ENCODE data around the gene GPS1.

Gene GPS1

DNA sequence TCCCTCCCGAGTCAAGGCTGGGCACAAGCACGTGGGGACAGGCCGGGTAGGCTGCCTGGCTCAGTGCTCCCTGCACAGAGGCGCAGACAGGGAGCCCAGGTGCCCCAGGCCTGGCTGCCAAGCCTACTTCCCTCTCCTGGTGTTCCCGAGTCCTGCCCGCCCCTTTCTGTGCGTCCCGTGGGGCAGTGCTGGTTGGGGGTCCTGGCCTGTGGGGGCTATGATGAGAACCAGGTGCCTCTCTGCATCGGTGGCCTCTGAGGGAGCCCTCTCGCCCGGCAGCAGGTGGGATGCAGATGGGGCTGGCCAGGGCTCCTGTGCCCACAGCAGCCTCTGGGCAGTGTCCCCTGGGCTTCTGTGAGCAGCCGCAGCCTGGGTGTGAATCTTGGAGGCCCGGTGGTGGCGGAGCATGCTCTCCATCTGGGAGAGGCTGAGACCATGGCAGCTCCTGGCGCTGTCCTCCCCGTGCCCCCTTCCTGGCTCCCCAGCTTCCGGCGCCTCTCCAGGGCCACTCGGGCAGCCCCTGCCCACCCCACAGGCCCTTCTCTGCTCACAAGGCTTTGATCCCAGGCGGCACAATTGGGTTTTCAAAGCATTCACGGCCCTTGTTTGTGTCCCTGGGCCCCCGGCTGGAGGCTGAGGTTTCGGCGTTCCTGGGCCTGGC lies 36.3 kb upstream of the GPS1 start:
- H3K27me3 ChIP-seq (ENCODE audit: control insufficient read depth in 1 of 2, insufficient read depth in 2 of 2, low read length in 2 of 2), result no peaks in the 10 kb centered on the region
- no peak overlapping the region for H3K9ac ChIP-seq (ENCODE audit: low read depth in 1 of 2, low read length in 2 of 2)
- H3K4me3 ChIP-seq (ENCODE audit: low read depth in 1 of 2, low read length in 2 of 2), result no peak overlapping the region
- H3K27ac ChIP-seq (ENCODE audit: low read depth, low read length), result no peak overlapping the region
- no peaks in the 10 kb centered on the region for H3K9me3 ChIP-seq (ENCODE audit: control insufficient read depth in 1 of 2, low read length in 2 of 2)
- peaks cover 6 to 10% of the 10 kb centered on the region in 2 donors for H3K4me1 ChIP-seq (ENCODE audit: control insufficient read depth in 1 of 2, insufficient read depth in 2 of 2, low read length in 2 of 2)
- peaks cover 4 to 7% of the 10 kb centered on the region in 2 donors for H3K36me3 ChIP-seq (ENCODE audit: control insufficient read depth in 1 of 2, insufficient read depth in 2 of 2, low read length in 2 of 2)

DNA sequence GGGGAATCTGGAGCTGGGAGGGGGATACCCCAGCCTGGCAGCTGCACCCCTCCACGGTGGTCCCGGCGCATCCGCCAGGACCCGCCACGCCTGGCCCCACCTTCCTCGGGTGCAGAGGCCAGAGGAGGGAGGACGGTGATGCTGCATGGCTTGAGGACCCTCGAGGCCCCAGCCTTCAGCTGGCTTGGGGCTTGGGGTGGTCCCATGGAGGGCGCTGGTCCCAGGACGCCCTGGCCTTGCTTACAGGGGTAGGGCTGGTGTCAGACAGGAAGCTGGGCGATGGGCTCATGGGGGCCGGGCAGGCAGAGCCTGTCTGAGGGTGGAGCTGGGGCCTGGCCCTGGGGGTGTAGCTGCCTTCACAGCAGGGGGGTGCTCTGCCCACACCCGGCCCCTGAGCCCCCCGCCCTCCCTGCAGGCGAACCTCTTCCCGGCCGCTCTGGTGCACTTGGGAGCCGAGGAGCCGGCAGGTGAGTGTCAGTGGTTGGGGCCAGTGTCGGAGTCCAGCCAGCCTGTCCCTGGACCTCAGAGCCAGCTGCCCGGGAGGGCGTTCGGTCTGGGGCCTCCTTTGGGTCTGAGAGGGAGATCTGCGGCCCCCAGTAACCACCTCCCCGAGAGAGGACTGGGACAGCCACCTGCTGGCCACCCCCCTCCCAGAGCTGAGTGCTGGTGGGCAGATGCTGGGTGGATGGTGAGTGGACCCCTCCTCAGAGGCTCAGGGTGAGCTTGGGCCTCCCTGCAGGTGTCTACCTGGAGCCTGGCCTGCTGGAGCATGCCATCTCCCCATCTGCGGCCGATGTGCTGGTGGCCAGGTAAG lies 35.4 kb upstream of the GPS1 start:
- Histone ChIP-seq H3K9ac (ENCODE audit: low read depth in 1 of 2, low read length in 2 of 2) (no peak overlapping the region), H3K36me3 (ENCODE audit: control insufficient read depth in 1 of 2, insufficient read depth in 2 of 2, low read length in 2 of 2) (peaks cover 4 to 7% of the 10 kb centered on the region in 2 donors), H3K9me3 (ENCODE audit: control insufficient read depth in 1 of 2, low read length in 2 of 2) (no peaks in the 10 kb centered on the region), H3K4me3 (ENCODE audit: low read depth in 1 of 2, low read length in 2 of 2) (no peak overlapping the region), H3K27ac (ENCODE audit: low read depth, low read length) (no peak overlapping the region), H3K27me3 (ENCODE audit: control insufficient read depth in 1 of 2, insufficient read depth in 2 of 2, low read length in 2 of 2) (no peaks in the 10 kb centered on the region), H3K4me1 (ENCODE audit: control insufficient read depth in 1 of 2, insufficient read depth in 2 of 2, low read length in 2 of 2) (peaks cover 7 to 18% of the 10 kb centered on the region in 2 donors)

DNA sequence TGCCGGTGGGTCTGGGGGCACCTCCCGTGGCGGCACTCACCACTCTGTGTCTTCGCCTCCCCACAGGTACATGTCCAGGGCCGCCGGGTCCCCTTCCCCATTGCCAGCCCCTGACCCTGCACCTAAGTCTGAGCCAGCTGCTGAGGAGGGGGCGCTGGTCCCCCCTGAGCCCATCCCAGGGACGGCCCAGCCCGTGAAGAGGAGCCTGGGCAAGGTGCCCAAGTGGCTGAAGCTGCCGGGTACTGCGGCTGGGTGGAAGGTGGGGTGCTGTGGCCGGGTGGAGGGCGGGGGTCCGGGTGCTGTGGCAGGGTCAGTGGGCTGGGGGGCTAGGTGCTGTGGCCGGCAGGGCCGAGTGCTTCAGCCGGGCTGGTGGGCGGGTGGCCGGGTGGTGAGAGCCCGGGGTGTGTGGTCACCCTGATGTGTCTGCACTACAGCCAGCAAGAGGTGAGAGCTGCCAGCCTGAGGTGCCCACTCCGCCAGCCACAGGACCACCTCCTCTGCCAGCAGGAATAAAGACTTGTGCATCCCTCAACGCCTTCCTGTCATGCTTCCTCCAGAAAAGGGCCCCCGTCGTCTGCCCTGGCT lies 34.7 kb upstream of the GPS1 start:
- H3K27me3 ChIP-seq (ENCODE audit: control insufficient read depth in 1 of 2, insufficient read depth in 2 of 2, low read length in 2 of 2), result no peaks in the 10 kb centered on the region
- H3K9ac ChIP-seq (ENCODE audit: low read depth in 1 of 2, low read length in 2 of 2), result no peak overlapping the region
- peaks cover 13 to 25% of the 10 kb centered on the region in 2 donors for H3K4me1 ChIP-seq (ENCODE audit: control insufficient read depth in 1 of 2, insufficient read depth in 2 of 2, low read length in 2 of 2)
- peaks cover 4 to 7% of the 10 kb centered on the region in 2 donors for H3K36me3 ChIP-seq (ENCODE audit: control insufficient read depth in 1 of 2, insufficient read depth in 2 of 2, low read length in 2 of 2)
- H3K4me3 ChIP-seq (ENCODE audit: low read depth in 1 of 2, low read length in 2 of 2), result no peak overlapping the region
- no peak overlapping the region for H3K27ac ChIP-seq (ENCODE audit: low read depth, low read length)
- H3K9me3 ChIP-seq (ENCODE audit: control insufficient read depth in 1 of 2, low read length in 2 of 2), result no peaks in the 10 kb centered on the region

GRCh38 chr17:82017612-82018151 lies 34.0 kb upstream of the GPS1 start:
- H3K27me3 ChIP-seq (ENCODE audit: control insufficient read depth in 1 of 2, insufficient read depth in 2 of 2, low read length in 2 of 2), result no peaks in the 10 kb centered on the region
- H3K27ac ChIP-seq (ENCODE audit: low read depth, low read length), result no peak overlapping the region
- H3K9ac ChIP-seq (ENCODE audit: low read depth in 1 of 2, low read length in 2 of 2), result no peak overlapping the region
- peaks cover 4 to 7% of the 10 kb centered on the region in 2 donors for H3K36me3 ChIP-seq (ENCODE audit: control insufficient read depth in 1 of 2, insufficient read depth in 2 of 2, low read length in 2 of 2)
- H3K4me3 ChIP-seq (ENCODE audit: low read depth in 1 of 2, low read length in 2 of 2), result no peak overlapping the region
- H3K4me1 ChIP-seq (ENCODE audit: control insufficient read depth in 1 of 2, insufficient read depth in 2 of 2, low read length in 2 of 2), result peaks cover 16 to 28% of the 10 kb centered on the region in 2 donors
- H3K9me3 ChIP-seq (ENCODE audit: control insufficient read depth in 1 of 2, low read length in 2 of 2), result no peaks in the 10 kb centered on the region

- H3K27me3 ChIP-seq (ENCODE audit: control insufficient read depth in 1 of 2, insufficient read depth in 2 of 2, low read length in 2 of 2), result no peaks in the 10 kb centered on the region
- peaks cover 4 to 7% of the 10 kb centered on the region in 2 donors for H3K36me3 ChIP-seq (ENCODE audit: control insufficient read depth in 1 of 2, insufficient read depth in 2 of 2, low read length in 2 of 2)
- no peak overlapping the region for H3K27ac ChIP-seq (ENCODE audit: low read depth, low read length)
- H3K4me3 ChIP-seq (ENCODE audit: low read depth in 1 of 2, low read length in 2 of 2), result no peak overlapping the region
- no peaks in the 10 kb centered on the region for H3K9me3 ChIP-seq (ENCODE audit: control insufficient read depth in 1 of 2, low read length in 2 of 2)
- H3K9ac ChIP-seq (ENCODE audit: low read depth in 1 of 2, low read length in 2 of 2), result no peak overlapping the region
- peaks cover 16 to 28% of the 10 kb centered on the region in 2 donors for H3K4me1 ChIP-seq (ENCODE audit: control insufficient read depth in 1 of 2, insufficient read depth in 2 of 2, low read length in 2 of 2)
Observed at GRCh38 chr17:82018152-82018988, 33.3 kb upstream of the GPS1 start.

GRCh38 chr17:82018989-82019689 lies 32.6 kb upstream of the GPS1 start:
- Histone ChIP-seq H3K9me3 (ENCODE audit: control insufficient read depth in 1 of 2, low read length in 2 of 2) (no peaks in the 10 kb centered on the region), H3K4me3 (ENCODE audit: low read depth in 1 of 2, low read length in 2 of 2) (no peak overlapping the region), H3K4me1 (ENCODE audit: control insufficient read depth in 1 of 2, insufficient read depth in 2 of 2, low read length in 2 of 2) (peaks cover 21 to 36% of the 10 kb centered on the region in 2 donors), H3K9ac (ENCODE audit: low read depth in 1 of 2, low read length in 2 of 2) (no peak overlapping the region), H3K27ac (ENCODE audit: low read depth, low read length) (no peak overlapping the region), H3K36me3 (ENCODE audit: control insufficient read depth in 1 of 2, insufficient read depth in 2 of 2, low read length in 2 of 2) (peaks cover 4 to 7% of the 10 kb centered on the region in 2 donors), H3K27me3 (ENCODE audit: control insufficient read depth in 1 of 2, insufficient read depth in 2 of 2, low read length in 2 of 2) (no peaks in the 10 kb centered on the region)

DNA sequence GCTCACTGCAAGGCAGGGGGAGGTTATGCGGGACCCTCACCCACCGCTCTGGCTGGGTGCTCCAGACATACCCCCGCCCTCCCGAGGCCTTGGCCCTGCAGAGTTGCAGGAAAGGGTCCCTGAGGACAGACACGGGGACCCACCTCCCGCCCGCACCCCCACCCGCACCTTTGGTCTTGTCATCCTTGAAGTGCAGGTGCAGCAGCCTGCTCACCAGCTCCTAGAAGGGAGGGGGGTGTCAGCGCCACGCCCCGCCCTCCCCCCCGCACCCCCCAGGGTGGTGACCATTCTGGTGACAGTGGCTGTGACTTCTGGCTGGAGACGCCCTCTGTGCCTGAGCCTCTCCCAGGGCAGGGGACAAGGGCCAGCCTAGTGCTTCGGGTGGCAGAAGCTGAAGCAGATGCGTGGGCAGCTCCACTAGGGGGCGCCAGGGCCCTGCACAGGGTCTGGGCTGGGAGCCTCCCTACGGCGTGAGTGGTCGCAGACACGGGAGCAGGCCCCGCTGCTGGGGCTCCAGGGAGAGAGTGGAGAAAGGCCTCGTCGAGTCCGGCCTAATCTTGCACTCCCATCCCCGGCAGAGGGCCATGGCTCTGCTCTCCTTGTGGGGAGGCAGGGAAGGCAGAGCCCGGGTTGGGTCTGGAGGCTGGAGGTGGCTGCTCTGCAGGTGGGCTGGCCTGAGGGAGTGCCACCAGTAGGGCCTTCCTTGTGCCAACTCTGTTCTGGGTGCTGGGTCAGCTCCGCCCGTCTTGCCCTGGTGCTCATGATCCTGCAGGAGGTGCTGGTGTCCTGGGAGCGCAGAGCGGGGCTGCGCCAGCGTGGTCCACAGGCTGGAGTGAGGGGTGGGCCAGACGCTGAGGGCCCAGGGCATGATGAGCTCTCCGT lies 31.8 kb upstream of the GPS1 start:
- no peak overlapping the region for H3K9ac ChIP-seq (ENCODE audit: low read depth in 1 of 2, low read length in 2 of 2)
- peaks cover 25 to 43% of the 10 kb centered on the region in 2 donors for H3K4me1 ChIP-seq (ENCODE audit: control insufficient read depth in 1 of 2, insufficient read depth in 2 of 2, low read length in 2 of 2)

DNA sequence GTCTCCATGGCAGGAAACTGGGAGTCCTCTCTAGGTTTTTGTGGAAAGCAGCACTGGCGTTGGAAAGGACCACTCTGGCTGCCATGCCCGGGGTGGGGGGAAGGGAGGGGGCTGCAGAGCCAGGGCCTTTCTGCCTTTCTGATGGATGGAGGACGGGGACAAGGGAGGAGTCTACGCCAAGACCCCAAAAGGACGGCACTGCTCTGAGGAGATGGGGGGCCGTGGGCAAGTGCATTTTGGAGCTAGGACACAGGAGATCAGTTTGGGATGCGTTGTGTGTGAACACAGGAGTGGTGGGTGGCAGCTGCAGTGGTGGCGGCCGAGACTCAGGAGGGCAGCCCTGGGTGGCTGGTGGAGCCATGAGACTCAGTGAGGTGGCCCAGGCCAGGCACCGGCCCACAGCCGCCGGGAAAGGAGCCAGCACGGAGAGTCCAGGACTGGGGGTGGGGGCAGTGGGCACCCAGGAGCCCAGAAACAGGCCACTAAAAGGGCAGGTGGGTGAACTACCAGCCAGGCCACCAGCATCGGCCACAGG lies 31.1 kb upstream of the GPS1 start:
- Histone ChIP-seq H3K27ac (ENCODE audit: low read depth, low read length) (no peak overlapping the region), H3K27me3 (ENCODE audit: control insufficient read depth in 1 of 2, insufficient read depth in 2 of 2, low read length in 2 of 2) (no peaks in the 10 kb centered on the region), H3K36me3 (ENCODE audit: control insufficient read depth in 1 of 2, insufficient read depth in 2 of 2, low read length in 2 of 2) (peaks cover 4 to 7% of the 10 kb centered on the region in 2 donors), H3K4me1 (ENCODE audit: control insufficient read depth in 1 of 2, insufficient read depth in 2 of 2, low read length in 2 of 2) (peaks cover 25 to 44% of the 10 kb centered on the region in 2 donors), H3K4me3 (ENCODE audit: low read depth in 1 of 2, low read length in 2 of 2) (peak overlapping the region in 1 of 2 donors; percentile 81), H3K9ac (ENCODE audit: low read depth in 1 of 2, low read length in 2 of 2) (peak overlapping the region in 1 of 2 donors; percentile 86), H3K9me3 (ENCODE audit: control insufficient read depth in 1 of 2, low read length in 2 of 2) (no peaks in the 10 kb centered on the region)

More for the DNA sequence above, 31.8 kb upstream of the GPS1 start:
- Histone ChIP-seq H3K27me3 (ENCODE audit: control insufficient read depth in 1 of 2, insufficient read depth in 2 of 2, low read length in 2 of 2) (no peaks in the 10 kb centered on the region), H3K36me3 (ENCODE audit: control insufficient read depth in 1 of 2, insufficient read depth in 2 of 2, low read length in 2 of 2) (peaks cover 4 to 7% of the 10 kb centered on the region in 2 donors), H3K9me3 (ENCODE audit: control insufficient read depth in 1 of 2, low read length in 2 of 2) (no peaks in the 10 kb centered on the region), H3K4me3 (ENCODE audit: low read depth in 1 of 2, low read length in 2 of 2) (no peak overlapping the region), H3K27ac (ENCODE audit: low read depth, low read length) (no peak overlapping the region)
